Liver (tissue), 9 donors: ENCODE measurements around the gene EIPR1. TPM values are rescaled to one million over a fixed set of nuclear protein-coding genes. Genes with fewer than 3 reads are reported as not detected.

Source experiments
- DNase-seq: peaks from one replicate; pipeline ENCODE4 v3.0.0-alpha.2; 2017; ENCODE audit warnings: low spot score
- H3K27ac ChIP-seq, 2 donors: one replicate each; pipeline ENCODE4 v1.7.0; 2013; ENCODE audit warnings: inconsistent platforms in 2 of 2, low read length in 2 of 2, control low read depth in 1 of 2, low read depth in 1 of 2, mild to moderate bottlenecking in 1 of 2
- H3K27me3 ChIP-seq, 4 donors: one replicate each; pipeline versions ENCODE4 v1.6.1 to v1.7.0; 2013; ENCODE audit warnings: low read length in 3 of 4, inconsistent platforms in 1 of 4, mild to moderate bottlenecking in 1 of 4, moderate library complexity in 1 of 4; ENCODE audit not compliant: control insufficient read depth in 4 of 4, insufficient read depth in 4 of 4
- H3K36me3 ChIP-seq, 4 donors: one replicate each; pipeline versions ENCODE4 v1.6.1 to v1.7.0; 2013; ENCODE audit warnings: low read length in 3 of 4, mild to moderate bottlenecking in 3 of 4, low read depth in 1 of 4, moderate library complexity in 1 of 4; ENCODE audit not compliant: control insufficient read depth in 4 of 4, insufficient read depth in 3 of 4
- H3K4me1 ChIP-seq, 4 donors: one replicate each; pipeline versions ENCODE4 v1.6.1 to v1.7.0; 2013; ENCODE audit warnings: low read length in 3 of 4, mild to moderate bottlenecking in 3 of 4, moderate library complexity in 1 of 4; ENCODE audit not compliant: control insufficient read depth in 4 of 4, insufficient read depth in 4 of 4
- H3K4me3 ChIP-seq, 3 donors: one replicate each; pipeline versions ENCODE4 v1.6.1 to v1.7.0; 2013; ENCODE audit warnings: low read length in 3 of 3, control low read depth in 1 of 3, low read depth in 1 of 3, mild to moderate bottlenecking in 1 of 3
- H3K9ac ChIP-seq, 2 donors: one replicate each; pipeline ENCODE4 v1.7.0; 2013; ENCODE audit warnings: low read length in 2 of 2, mild to moderate bottlenecking in 2 of 2, moderate library complexity in 2 of 2, control low read depth in 1 of 2, low read depth in 1 of 2
- H3K9me3 ChIP-seq, 4 donors: one replicate each; pipeline versions ENCODE4 v1.6.1 to v1.7.0; 2013; ENCODE audit warnings: low read length in 3 of 4; ENCODE audit not compliant: control insufficient read depth in 4 of 4
- EGR1 ChIP-seq, 2 donors: IDR thresholded peaks; 2 replicates each; pipeline ENCODE4 v1.6.1; 2016 to 2018; ENCODE audit warnings: antibody characterized with exemption in 2 of 2, low read depth in 2 of 2
- FOXA2 ChIP-seq: IDR thresholded peaks from 2 replicates; pipeline ENCODE4 v1.6.1; 2016; ENCODE audit warnings: antibody characterized with exemption
- HNF4A ChIP-seq, 2 donors: conservative IDR thresholded peaks; 2 replicates each; pipeline ENCODE4 v1.6.1; 2016; ENCODE audit warnings: antibody characterized with exemption in 2 of 2, mild to moderate bottlenecking in 2 of 2
- HNF4G ChIP-seq: IDR thresholded peaks from 2 replicates; pipeline ENCODE4 v1.6.1; 2016; ENCODE audit warnings: antibody characterized with exemption
- JUND ChIP-seq, 2 donors: IDR thresholded peaks; 2 replicates each; pipeline ENCODE4 v1.6.1; 2016; ENCODE audit warnings: antibody characterized with exemption in 2 of 2
- NR2F2 ChIP-seq: IDR thresholded peaks from 2 replicates; pipeline ENCODE4 v1.6.1; 2016; ENCODE audit warnings: antibody characterized with exemption
- RAD21 ChIP-seq, 2 donors: IDR thresholded peaks; 2 replicates each; pipeline ENCODE4 v1.6.1; 2016; ENCODE audit warnings: antibody characterized with exemption in 2 of 2, mild to moderate bottlenecking in 2 of 2
- YY1 ChIP-seq: IDR thresholded peaks from 2 replicates; pipeline ENCODE4 v1.6.1; 2016; ENCODE audit warnings: antibody characterized with exemption, mild to moderate bottlenecking
- WGBS: extraction: QIAGEN DNeasy Blood & Tissue Kit; methylation state at CpG from one replicate; pipeline ENCODE4 v1.1.7; 2013; 5-methylcytosine and 5-hydroxymethylcytosine counted together
- polyA plus RNA-seq, 2 donors: library from polyadenylated mRNA; stranded (reverse) in 1 of 2; unstranded in 1 of 2; fragments of 200-250 nt in 1 of 2; fragments of >200 nt in 1 of 2; fragmentation: Nextera tagmentation in 1 of 2; extraction: Ambion mirVana in 1 of 2; gene quantifications; one replicate each; pipeline versions ENCODE4 v1.2.1 to v1.2.3, GENCODE V29; 2013 to 2015
- total RNA-seq, 2 donors: library from RNA; depleted of rRNA; stranded (reverse); fragments of >200 nt; gene quantifications; one replicate each; pipeline ENCODE4 v1.2.3, GENCODE V29; 2014
- TF ChIP-seq, protein P1 (sequence below): fragments of 150-350 bp; IDR thresholded peaks from 2 replicates; pipeline ENCODE4 v1.5.1; 2017; ENCODE audit warnings: improper control_type of control experiment, low read depth, low read length; ENCODE audit not compliant: missing input control
- TF ChIP-seq, protein P2 (sequence below): IDR thresholded peaks from 2 replicates; pipeline ENCODE4 v1.6.1; 2016; ENCODE audit warnings: antibody characterized with exemption
- TF ChIP-seq, protein P3 (sequence below): IDR thresholded peaks from 2 replicates; pipeline ENCODE4 v1.6.1; 2016; ENCODE audit warnings: antibody characterized with exemption
- TF ChIP-seq, protein P4 (sequence below): IDR thresholded peaks from 2 replicates; pipeline ENCODE4 v1.6.1; 2016; ENCODE audit warnings: antibody characterized with exemption, mild to moderate bottlenecking
- TF ChIP-seq, protein P5 (sequence below): IDR thresholded peaks from 2 replicates; pipeline ENCODE4 v1.6.1; 2016; ENCODE audit warnings: antibody characterized with exemption
- donor health status: healthy.
- donor health status: healthy.
- donor health status: healthy.
- donor health status: healthy.
- donor health status: healthy.

Gene EIPR1
- total and polyA plus RNA-seq, 4 donors = 7.6 to 12.1 (median 11.4) TPM

DNA sequence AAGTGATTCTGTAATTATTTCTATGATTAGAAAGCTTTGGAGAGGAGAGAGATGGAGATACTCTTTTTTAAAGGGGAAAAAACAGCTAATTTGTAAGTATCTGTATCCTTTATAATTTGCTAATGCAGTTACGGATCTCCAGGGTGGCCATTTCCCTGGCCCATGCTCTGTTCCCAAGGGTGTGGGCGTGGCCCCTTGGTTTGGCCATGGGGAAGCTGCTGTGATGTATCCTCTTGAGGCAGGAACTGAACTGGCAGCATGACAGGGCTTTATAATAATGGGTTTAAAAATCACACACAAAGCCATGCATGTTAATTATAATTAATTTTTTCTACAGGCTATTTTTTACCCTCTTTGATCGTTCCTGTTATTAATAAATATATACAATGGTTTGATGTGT, 28.9 kb upstream of the EIPR1 start:
- no peaks in the 10 kb centered on the region for H3K27me3 ChIP-seq
- no peaks in the 10 kb centered on the region for H3K9me3 ChIP-seq
- H3K27ac ChIP-seq = no peak overlapping the region
- no peak overlapping the region for H3K9ac ChIP-seq
- DNase-seq = no peak
- H3K4me3 ChIP-seq = no peak overlapping the region
- H3K4me1 ChIP-seq = no peaks in the 10 kb centered on the region
- TF ChIP-seq, protein P1, sequence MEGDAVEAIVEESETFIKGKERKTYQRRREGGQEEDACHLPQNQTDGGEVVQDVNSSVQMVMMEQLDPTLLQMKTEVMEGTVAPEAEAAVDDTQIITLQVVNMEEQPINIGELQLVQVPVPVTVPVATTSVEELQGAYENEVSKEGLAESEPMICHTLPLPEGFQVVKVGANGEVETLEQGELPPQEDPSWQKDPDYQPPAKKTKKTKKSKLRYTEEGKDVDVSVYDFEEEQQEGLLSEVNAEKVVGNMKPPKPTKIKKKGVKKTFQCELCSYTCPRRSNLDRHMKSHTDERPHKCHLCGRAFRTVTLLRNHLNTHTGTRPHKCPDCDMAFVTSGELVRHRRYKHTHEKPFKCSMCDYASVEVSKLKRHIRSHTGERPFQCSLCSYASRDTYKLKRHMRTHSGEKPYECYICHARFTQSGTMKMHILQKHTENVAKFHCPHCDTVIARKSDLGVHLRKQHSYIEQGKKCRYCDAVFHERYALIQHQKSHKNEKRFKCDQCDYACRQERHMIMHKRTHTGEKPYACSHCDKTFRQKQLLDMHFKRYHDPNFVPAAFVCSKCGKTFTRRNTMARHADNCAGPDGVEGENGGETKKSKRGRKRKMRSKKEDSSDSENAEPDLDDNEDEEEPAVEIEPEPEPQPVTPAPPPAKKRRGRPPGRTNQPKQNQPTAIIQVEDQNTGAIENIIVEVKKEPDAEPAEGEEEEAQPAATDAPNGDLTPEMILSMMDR = no peak
- TF ChIP-seq HNF4A (conservative IDR thresholded peaks at IDR 0.05) (no peak), RAD21 (IDR thresholded peaks at IDR 0.05) (no peak), YY1 (no peak), NR2F2 (no peak), JUND (IDR thresholded peaks at IDR 0.05) (no peak), HNF4G (no peak), EGR1 (IDR thresholded peaks at IDR 0.05; ENCODE audit: low read depth in 2 of 2) (no peak)
- TF ChIP-seq, protein P2, sequence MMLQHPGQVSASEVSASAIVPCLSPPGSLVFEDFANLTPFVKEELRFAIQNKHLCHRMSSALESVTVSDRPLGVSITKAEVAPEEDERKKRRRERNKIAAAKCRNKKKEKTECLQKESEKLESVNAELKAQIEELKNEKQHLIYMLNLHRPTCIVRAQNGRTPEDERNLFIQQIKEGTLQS = no peak
- TF ChIP-seq, protein P3, sequence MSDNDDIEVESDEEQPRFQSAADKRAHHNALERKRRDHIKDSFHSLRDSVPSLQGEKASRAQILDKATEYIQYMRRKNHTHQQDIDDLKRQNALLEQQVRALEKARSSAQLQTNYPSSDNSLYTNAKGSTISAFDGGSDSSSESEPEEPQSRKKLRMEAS = no peak
- TF ChIP-seq, protein P4, sequence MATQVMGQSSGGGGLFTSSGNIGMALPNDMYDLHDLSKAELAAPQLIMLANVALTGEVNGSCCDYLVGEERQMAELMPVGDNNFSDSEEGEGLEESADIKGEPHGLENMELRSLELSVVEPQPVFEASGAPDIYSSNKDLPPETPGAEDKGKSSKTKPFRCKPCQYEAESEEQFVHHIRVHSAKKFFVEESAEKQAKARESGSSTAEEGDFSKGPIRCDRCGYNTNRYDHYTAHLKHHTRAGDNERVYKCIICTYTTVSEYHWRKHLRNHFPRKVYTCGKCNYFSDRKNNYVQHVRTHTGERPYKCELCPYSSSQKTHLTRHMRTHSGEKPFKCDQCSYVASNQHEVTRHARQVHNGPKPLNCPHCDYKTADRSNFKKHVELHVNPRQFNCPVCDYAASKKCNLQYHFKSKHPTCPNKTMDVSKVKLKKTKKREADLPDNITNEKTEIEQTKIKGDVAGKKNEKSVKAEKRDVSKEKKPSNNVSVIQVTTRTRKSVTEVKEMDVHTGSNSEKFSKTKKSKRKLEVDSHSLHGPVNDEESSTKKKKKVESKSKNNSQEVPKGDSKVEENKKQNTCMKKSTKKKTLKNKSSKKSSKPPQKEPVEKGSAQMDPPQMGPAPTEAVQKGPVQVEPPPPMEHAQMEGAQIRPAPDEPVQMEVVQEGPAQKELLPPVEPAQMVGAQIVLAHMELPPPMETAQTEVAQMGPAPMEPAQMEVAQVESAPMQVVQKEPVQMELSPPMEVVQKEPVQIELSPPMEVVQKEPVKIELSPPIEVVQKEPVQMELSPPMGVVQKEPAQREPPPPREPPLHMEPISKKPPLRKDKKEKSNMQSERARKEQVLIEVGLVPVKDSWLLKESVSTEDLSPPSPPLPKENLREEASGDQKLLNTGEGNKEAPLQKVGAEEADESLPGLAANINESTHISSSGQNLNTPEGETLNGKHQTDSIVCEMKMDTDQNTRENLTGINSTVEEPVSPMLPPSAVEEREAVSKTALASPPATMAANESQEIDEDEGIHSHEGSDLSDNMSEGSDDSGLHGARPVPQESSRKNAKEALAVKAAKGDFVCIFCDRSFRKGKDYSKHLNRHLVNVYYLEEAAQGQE = no peak
- TF ChIP-seq, protein P5, sequence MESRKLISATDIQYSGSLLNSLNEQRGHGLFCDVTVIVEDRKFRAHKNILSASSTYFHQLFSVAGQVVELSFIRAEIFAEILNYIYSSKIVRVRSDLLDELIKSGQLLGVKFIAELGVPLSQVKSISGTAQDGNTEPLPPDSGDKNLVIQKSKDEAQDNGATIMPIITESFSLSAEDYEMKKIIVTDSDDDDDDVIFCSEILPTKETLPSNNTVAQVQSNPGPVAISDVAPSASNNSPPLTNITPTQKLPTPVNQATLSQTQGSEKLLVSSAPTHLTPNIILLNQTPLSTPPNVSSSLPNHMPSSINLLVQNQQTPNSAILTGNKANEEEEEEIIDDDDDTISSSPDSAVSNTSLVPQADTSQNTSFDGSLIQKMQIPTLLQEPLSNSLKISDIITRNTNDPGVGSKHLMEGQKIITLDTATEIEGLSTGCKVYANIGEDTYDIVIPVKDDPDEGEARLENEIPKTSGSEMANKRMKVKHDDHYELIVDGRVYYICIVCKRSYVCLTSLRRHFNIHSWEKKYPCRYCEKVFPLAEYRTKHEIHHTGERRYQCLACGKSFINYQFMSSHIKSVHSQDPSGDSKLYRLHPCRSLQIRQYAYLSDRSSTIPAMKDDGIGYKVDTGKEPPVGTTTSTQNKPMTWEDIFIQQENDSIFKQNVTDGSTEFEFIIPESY = no peak
- peaks cover 6 to 16% (median 8%) of the 10 kb centered on the region in 4 donors for H3K36me3 ChIP-seq
- WGBS = 90% methylated on average over 3 of the region's 3 CpGs

DNA sequence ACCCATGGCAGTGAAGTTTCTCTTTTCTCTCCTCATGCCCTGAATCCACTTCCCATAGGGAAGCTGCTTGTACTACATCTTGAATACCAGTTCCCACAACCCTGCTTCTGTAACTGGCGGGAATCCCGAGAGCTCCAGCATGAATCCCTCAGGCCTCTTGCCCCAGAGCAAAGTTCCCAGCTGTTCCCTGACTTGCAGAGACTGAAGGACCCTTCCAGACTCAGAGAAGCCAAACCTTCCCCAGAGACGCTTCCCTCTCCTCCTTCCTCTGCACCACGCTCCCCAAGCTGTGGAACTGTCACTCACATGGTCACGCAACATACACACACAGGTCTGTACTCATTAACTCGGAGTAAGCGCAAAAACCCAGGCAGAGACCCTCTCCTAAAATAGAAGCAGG, 28.3 kb upstream of the EIPR1 start:
- no peaks in the 10 kb centered on the region for H3K27me3 ChIP-seq
- no peak overlapping the region for H3K4me3 ChIP-seq
- WGBS = 96% methylated on average over 7 of the region's 7 CpGs
- H3K36me3 ChIP-seq = peaks cover 6 to 19% (median 9%) of the 10 kb centered on the region in 4 donors
- no peak overlapping the region for H3K27ac ChIP-seq
- no peak for DNase-seq
- H3K9ac ChIP-seq = no peak overlapping the region
- H3K9me3 ChIP-seq = no peaks in the 10 kb centered on the region
- TF ChIP-seq FOXA2 = no peak
- TF ChIP-seq, protein P4 = no peak
- no peak for TF ChIP-seq NR2F2
- TF ChIP-seq EGR1 (IDR thresholded peaks at IDR 0.05; ENCODE audit: low read depth in 2 of 2) = no peak
- H3K4me1 ChIP-seq = no peaks in the 10 kb centered on the region
